Renal cortical epithelial cell (primary cell): ENCODE measurements around the gene PIP5K1C. TPM values are rescaled to one million over a fixed set of nuclear protein-coding genes. Genes with fewer than 3 reads are reported as not detected.

ENCODE experiments used
- DNase-seq: peaks from one replicate; pipeline ENCODE4 v3.0.0-alpha.2; 2011; ENCODE audit warnings: low read depth
- total RNA-seq: library from RNA; depleted of rRNA; stranded (reverse); fragments of >200 nt; gene quantifications from 2 replicates; pipeline ENCODE4 v1.2.3, GENCODE V29; 2014

PIP5K1C gene
- total RNA-seq, 1 donor from 2014 or later = 38.4 TPM

GRCh38 chr19:3694361-3695123 lies 5.7 kb downstream of the PIP5K1C start:
- no peak for DNase-seq

- no peak for DNase-seq
Observed at GRCh38 chr19:3693025-3693925, 7.0 kb downstream of the PIP5K1C start.

- no peak for DNase-seq
Observed at GRCh38 chr19:3692141-3693024, 7.9 kb downstream of the PIP5K1C start.

- no peak for DNase-seq
Observed at GRCh38 chr19:3691726-3692125, 8.5 kb downstream of the PIP5K1C start.

- no peak for DNase-seq
Observed at GRCh38 chr19:3691372-3691716, 8.9 kb downstream of the PIP5K1C start.

GRCh38 chr19:3690551-3691371 lies 9.5 kb downstream of the PIP5K1C start:
- no peak for DNase-seq

GRCh38 chr19:3687774-3688706 lies 12.2 kb downstream of the PIP5K1C start:
- DNase-seq = no peak

- DNase-seq = no peak
Observed at GRCh38 chr19:3687393-3687773, 12.9 kb downstream of the PIP5K1C start.

GRCh38 chr19:3684817-3685410 lies 15.4 kb downstream of the PIP5K1C start:
- DNase-seq = no peak

- no peak for DNase-seq
Observed at GRCh38 chr19:3684054-3684816, 16.0 kb downstream of the PIP5K1C start.

GRCh38 chr19:3683405-3684053 lies 16.7 kb downstream of the PIP5K1C start:
- no peak for DNase-seq

GRCh38 chr19:3682741-3683404 lies 17.4 kb downstream of the PIP5K1C start:
- no peak for DNase-seq

- no peak for DNase-seq
Observed at GRCh38 chr19:3682286-3682685, 18.0 kb downstream of the PIP5K1C start.

GRCh38 chr19:3680939-3681338 lies 19.3 kb downstream of the PIP5K1C start:
- no peak for DNase-seq

- DNase-seq = no peak
Observed at GRCh38 chr19:3679581-3679980, 20.7 kb downstream of the PIP5K1C start.

GRCh38 chr19:3679138-3679537 lies 21.1 kb downstream of the PIP5K1C start:
- no peak for DNase-seq

GRCh38 chr19:3678188-3678587 lies 22.1 kb downstream of the PIP5K1C start:
- no peak for DNase-seq
